Loucy (cell line): Measurements from ENCODE around the gene ST13.
"Not testable (repeated sequence)": the region's sequence is repeated elsewhere in the genome, so short reads cannot be mapped to it uniquely, and the experiment has no call there.

ENCODE experiments used
- EZH2phosphoT487 ChIP-seq: fragments of 200-600 bp; IDR thresholded peaks from 2 replicates; pipeline ENCODE4 v1.6.1; 2018; ENCODE audit warnings: antibody characterized with exemption, mild to moderate bottlenecking, moderate library complexity, borderline replicate concordance
- TF ChIP-seq, protein P1 (sequence below): fragments of 200-600 bp; sonication (generic); conservative IDR thresholded peaks from 2 replicates; pipeline ENCODE4 v1.5.1; 2014; ENCODE audit warnings: mild to moderate bottlenecking, antibody characterized with exemption, low read length

DNA sequence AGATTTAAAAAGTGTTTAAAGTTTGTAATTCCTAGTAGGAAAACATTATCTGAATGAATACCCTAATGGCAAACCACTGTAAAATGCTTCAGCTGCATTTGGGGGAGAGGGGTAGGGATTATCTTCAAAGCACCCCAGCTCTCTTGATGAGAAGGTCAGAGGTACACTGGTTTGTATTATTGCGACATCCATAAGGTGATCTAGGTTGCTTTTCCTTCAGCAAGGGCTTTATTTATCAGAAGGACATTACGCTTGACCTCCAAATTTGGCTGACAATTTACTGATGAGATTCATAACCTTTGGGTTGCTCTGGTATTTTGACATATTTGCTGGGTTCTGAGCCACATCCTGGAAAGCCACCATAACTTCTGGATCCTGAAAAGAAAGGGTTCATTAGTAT is 30.1 kb downstream of the ST13 start:
- TF ChIP-seq EZH2phosphoT487 = not testable (repeated sequence)
- TF ChIP-seq, protein P1, sequence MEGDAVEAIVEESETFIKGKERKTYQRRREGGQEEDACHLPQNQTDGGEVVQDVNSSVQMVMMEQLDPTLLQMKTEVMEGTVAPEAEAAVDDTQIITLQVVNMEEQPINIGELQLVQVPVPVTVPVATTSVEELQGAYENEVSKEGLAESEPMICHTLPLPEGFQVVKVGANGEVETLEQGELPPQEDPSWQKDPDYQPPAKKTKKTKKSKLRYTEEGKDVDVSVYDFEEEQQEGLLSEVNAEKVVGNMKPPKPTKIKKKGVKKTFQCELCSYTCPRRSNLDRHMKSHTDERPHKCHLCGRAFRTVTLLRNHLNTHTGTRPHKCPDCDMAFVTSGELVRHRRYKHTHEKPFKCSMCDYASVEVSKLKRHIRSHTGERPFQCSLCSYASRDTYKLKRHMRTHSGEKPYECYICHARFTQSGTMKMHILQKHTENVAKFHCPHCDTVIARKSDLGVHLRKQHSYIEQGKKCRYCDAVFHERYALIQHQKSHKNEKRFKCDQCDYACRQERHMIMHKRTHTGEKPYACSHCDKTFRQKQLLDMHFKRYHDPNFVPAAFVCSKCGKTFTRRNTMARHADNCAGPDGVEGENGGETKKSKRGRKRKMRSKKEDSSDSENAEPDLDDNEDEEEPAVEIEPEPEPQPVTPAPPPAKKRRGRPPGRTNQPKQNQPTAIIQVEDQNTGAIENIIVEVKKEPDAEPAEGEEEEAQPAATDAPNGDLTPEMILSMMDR = not testable (repeated sequence)
